ENCODE data around the gene A2ML1. TPM values are rescaled to one million over a fixed set of nuclear protein-coding genes. Genes with fewer than 3 reads are reported as not detected.

A2ML1 gene
- polyA plus RNA-seq, 4 donors, result 0.10 to 0.22 TPM; not detected in 2

- whole genome bisulfite sequencing, 3 donors, result 57 to 74% (median 72%) methylated on average over 6 of the region's 6 CpGs
- no peak overlapping the region for H3K27ac ChIP-seq (ENCODE audit: low read depth in 1 of 3, low read length in 2 of 3)
- H3K4me1 ChIP-seq (ENCODE audit: control insufficient read depth in 3 of 3, insufficient read depth in 2 of 3, low read depth in 1 of 3, low read length in 2 of 3), result no peaks in the 10 kb centered on the region
- DNase-seq, result no peak
- no peaks in the 10 kb centered on the region for H3K9me3 ChIP-seq (ENCODE audit: control insufficient read depth in 2 of 2, insufficient read depth in 1 of 2, low read depth in 1 of 2, low read length in 1 of 2)
- H3K4me3 ChIP-seq (ENCODE audit: low read depth in 1 of 3, low read length in 3 of 3), result no peak overlapping the region
- H3K27me3 ChIP-seq (ENCODE audit: control insufficient read depth in 3 of 3, insufficient read depth in 3 of 3, low read length in 3 of 3), result no peaks in the 10 kb centered on the region
- no peak for FAIRE-seq
- H3K36me3 ChIP-seq (ENCODE audit: control insufficient read depth in 3 of 3, insufficient read depth in 2 of 3, low read depth in 1 of 3, low read length in 3 of 3), result no peaks in the 10 kb centered on the region
Measured at GRCh38 chr12:8832500-8832899, 10.1 kb downstream of the A2ML1 start.

GRCh38 chr12:8834230-8834629 is 11.8 kb downstream of the A2ML1 start:
- Histone ChIP-seq H3K27me3 (ENCODE audit: control insufficient read depth in 3 of 3, insufficient read depth in 3 of 3, low read length in 3 of 3) (peaks cover 0 to 3% (median 0%) of the 10 kb centered on the region in 3 donors), H3K4me3 (ENCODE audit: low read depth in 1 of 3, low read length in 3 of 3) (no peak overlapping the region), H3K36me3 (ENCODE audit: control insufficient read depth in 3 of 3, insufficient read depth in 2 of 3, low read depth in 1 of 3, low read length in 3 of 3) (no peaks in the 10 kb centered on the region), H3K4me1 (ENCODE audit: control insufficient read depth in 3 of 3, insufficient read depth in 2 of 3, low read depth in 1 of 3, low read length in 2 of 3) (no peaks in the 10 kb centered on the region), H3K27ac (ENCODE audit: low read depth in 1 of 3, low read length in 2 of 3) (no peak overlapping the region), H3K9me3 (ENCODE audit: control insufficient read depth in 2 of 2, insufficient read depth in 1 of 2, low read depth in 1 of 2, low read length in 1 of 2) (no peaks in the 10 kb centered on the region)
- WGBS, 3 donors, result 55 to 65% (median 65%) methylated on average over 1 of the region's 1 CpG
- FAIRE-seq (no peak), DNase-seq (no peak)

DNA sequence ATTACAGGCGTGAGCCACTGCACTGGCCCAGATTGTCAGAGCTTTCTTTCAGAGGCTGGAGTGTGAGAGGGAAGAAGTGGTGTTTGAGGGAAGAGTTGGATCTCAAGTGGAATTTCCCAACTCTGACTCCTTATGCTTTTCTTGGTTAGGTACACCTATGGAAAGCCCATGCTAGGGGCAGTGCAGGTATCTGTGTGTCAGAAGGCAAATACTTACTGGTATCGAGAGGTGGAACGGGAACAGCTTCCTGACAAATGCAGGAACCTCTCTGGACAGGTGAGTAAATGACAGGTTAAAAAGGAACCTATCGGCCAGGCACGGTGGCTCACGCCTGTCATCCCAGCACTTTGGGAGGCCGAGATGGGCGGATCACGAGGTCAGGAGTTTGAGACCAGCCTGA is 14.9 kb downstream of the A2ML1 start:
- Histone ChIP-seq H3K27me3 (ENCODE audit: control insufficient read depth in 3 of 3, insufficient read depth in 3 of 3, low read length in 3 of 3) (peaks cover 0 to 3% (median 0%) of the 10 kb centered on the region in 3 donors), H3K27ac (ENCODE audit: low read depth in 1 of 3, low read length in 2 of 3) (no peak overlapping the region), H3K36me3 (ENCODE audit: control insufficient read depth in 3 of 3, insufficient read depth in 2 of 3, low read depth in 1 of 3, low read length in 3 of 3) (no peaks in the 10 kb centered on the region), H3K9me3 (ENCODE audit: control insufficient read depth in 2 of 2, insufficient read depth in 1 of 2, low read depth in 1 of 2, low read length in 1 of 2) (no peaks in the 10 kb centered on the region), H3K4me1 (ENCODE audit: control insufficient read depth in 3 of 3, insufficient read depth in 2 of 3, low read depth in 1 of 3, low read length in 2 of 3) (no peaks in the 10 kb centered on the region), H3K4me3 (ENCODE audit: low read depth in 1 of 3, low read length in 3 of 3) (no peak overlapping the region)
- DNase-seq, result no peak
- 82 to 90% (median 85%) methylated on average over 9 of the region's 9 CpGs for WGBS, 3 donors
- FAIRE-seq, result no peak

DNA sequence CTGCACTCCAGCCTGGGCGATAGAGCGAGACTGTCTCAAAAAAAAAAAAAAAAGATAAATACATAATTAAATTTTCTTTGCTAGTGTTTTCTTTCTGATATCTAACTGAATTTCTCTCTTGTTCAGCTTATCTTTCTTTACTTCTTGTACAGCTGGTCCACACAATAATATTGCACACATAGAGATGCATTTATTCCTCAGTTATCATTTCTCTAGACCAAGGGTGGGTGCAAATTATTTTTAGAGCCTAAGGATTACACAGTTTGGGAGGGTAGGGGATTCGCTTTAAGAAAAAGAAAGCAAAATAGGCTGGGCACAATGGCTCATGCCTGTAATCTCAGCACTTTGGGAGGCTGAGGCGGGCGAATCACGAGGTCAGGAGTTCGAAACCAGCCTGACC is 17.9 kb downstream of the A2ML1 start:
- FAIRE-seq (no peak), DNase-seq (no peak)
- peaks cover 0 to 5% (median 0%) of the 10 kb centered on the region in 3 donors for H3K27me3 ChIP-seq (ENCODE audit: control insufficient read depth in 3 of 3, insufficient read depth in 3 of 3, low read length in 3 of 3)
- no peaks in the 10 kb centered on the region for H3K4me1 ChIP-seq (ENCODE audit: control insufficient read depth in 3 of 3, insufficient read depth in 2 of 3, low read depth in 1 of 3, low read length in 2 of 3)
- no peaks in the 10 kb centered on the region for H3K9me3 ChIP-seq (ENCODE audit: control insufficient read depth in 2 of 2, insufficient read depth in 1 of 2, low read depth in 1 of 2, low read length in 1 of 2)
- H3K27ac ChIP-seq (ENCODE audit: low read depth in 1 of 3, low read length in 2 of 3), result no peak overlapping the region
- 90 to 93% (median 92%) methylated on average over 7 of the region's 7 CpGs for WGBS, 3 donors
- no peak overlapping the region for H3K4me3 ChIP-seq (ENCODE audit: low read depth in 1 of 3, low read length in 3 of 3)
- no peaks in the 10 kb centered on the region for H3K36me3 ChIP-seq (ENCODE audit: control insufficient read depth in 3 of 3, insufficient read depth in 2 of 3, low read depth in 1 of 3, low read length in 3 of 3)

- Histone ChIP-seq H3K27me3 (ENCODE audit: control insufficient read depth in 3 of 3, insufficient read depth in 3 of 3, low read length in 3 of 3) (peaks cover 0 to 5% (median under 1%) of the 10 kb centered on the region in 3 donors), H3K9me3 (ENCODE audit: control insufficient read depth in 2 of 2, insufficient read depth in 1 of 2, low read depth in 1 of 2, low read length in 1 of 2) (no peaks in the 10 kb centered on the region), H3K27ac (ENCODE audit: low read depth in 1 of 3, low read length in 2 of 3) (no peak overlapping the region), H3K4me3 (ENCODE audit: low read depth in 1 of 3, low read length in 3 of 3) (no peak overlapping the region), H3K4me1 (ENCODE audit: control insufficient read depth in 3 of 3, insufficient read depth in 2 of 3, low read depth in 1 of 3, low read length in 2 of 3) (no peaks in the 10 kb centered on the region), H3K36me3 (ENCODE audit: control insufficient read depth in 3 of 3, insufficient read depth in 2 of 3, low read depth in 1 of 3, low read length in 3 of 3) (no peaks in the 10 kb centered on the region)
- WGBS, 3 donors, result 43 to 56% (median 44%) methylated on average over 7 to 8 of the region's 8 CpGs
- FAIRE-seq (no peak), DNase-seq (no peak)
Measured at GRCh38 chr12:8840938-8841633, 18.7 kb downstream of the A2ML1 start.

DNA sequence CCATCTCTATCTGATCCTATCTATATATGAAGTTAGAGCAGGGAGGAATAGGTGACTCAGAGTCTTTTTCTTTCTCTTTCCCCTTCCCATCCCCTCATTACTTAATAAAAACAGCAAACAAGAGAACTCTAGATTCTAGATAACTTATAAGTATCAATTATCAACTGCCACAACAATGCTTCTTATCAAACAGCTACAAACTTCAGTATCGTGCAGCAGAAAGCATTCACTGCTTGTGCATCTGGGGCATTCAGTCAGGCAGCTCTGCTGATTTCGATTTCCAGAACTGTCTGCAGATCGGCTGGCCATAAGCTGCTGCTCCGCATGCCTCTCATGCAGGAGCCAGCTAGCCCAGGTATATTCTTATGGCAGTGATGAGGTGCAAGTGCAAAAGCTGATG is 19.4 kb downstream of the A2ML1 start:
- H3K4me1 ChIP-seq (ENCODE audit: control insufficient read depth in 3 of 3, insufficient read depth in 2 of 3, low read depth in 1 of 3, low read length in 2 of 3), result no peaks in the 10 kb centered on the region
- no peak overlapping the region for H3K27ac ChIP-seq (ENCODE audit: low read depth in 1 of 3, low read length in 2 of 3)
- no peak overlapping the region for H3K4me3 ChIP-seq (ENCODE audit: low read depth in 1 of 3, low read length in 3 of 3)
- FAIRE-seq (no peak), DNase-seq (no peak)
- H3K27me3 ChIP-seq (ENCODE audit: control insufficient read depth in 3 of 3, insufficient read depth in 3 of 3, low read length in 3 of 3), result peaks cover 0 to 5% (median 3%) of the 10 kb centered on the region in 3 donors
- 70 to 85% (median 79%) methylated on average over 4 of the region's 4 CpGs for WGBS, 3 donors
- H3K9me3 ChIP-seq (ENCODE audit: control insufficient read depth in 2 of 2, insufficient read depth in 1 of 2, low read depth in 1 of 2, low read length in 1 of 2), result no peaks in the 10 kb centered on the region
- no peaks in the 10 kb centered on the region for H3K36me3 ChIP-seq (ENCODE audit: control insufficient read depth in 3 of 3, insufficient read depth in 2 of 3, low read depth in 1 of 3, low read length in 3 of 3)

DNA sequence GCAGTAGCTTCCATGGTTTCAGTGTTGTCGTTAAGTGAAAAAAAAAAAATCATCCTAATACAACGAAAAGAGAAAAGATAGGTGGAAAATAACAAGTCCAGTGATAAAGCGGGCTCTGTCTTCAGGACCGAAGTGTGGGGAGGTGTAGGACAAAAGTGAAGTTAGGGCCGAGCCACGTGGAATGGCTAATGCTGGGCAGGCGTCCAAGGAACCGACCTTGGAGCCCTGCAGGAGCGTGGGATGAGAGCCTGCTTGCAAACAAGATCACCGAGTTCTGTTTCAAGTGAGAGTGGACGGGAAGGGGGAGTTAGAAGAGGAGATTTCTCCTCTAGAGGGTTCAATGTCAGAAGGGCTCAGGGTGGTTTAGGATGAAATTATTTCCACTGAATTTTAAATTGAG is 22.2 kb downstream of the A2ML1 start:
- Histone ChIP-seq H3K27me3 (ENCODE audit: control insufficient read depth in 3 of 3, insufficient read depth in 3 of 3, low read length in 3 of 3) (peaks cover 0 to 3% (median 2%) of the 10 kb centered on the region in 3 donors), H3K9me3 (ENCODE audit: control insufficient read depth in 2 of 2, insufficient read depth in 1 of 2, low read depth in 1 of 2, low read length in 1 of 2) (no peaks in the 10 kb centered on the region), H3K4me1 (ENCODE audit: control insufficient read depth in 3 of 3, insufficient read depth in 2 of 3, low read depth in 1 of 3, low read length in 2 of 3) (no peaks in the 10 kb centered on the region), H3K4me3 (ENCODE audit: low read depth in 1 of 3, low read length in 3 of 3) (no peak overlapping the region), H3K36me3 (ENCODE audit: control insufficient read depth in 3 of 3, insufficient read depth in 2 of 3, low read depth in 1 of 3, low read length in 3 of 3) (no peaks in the 10 kb centered on the region), H3K27ac (ENCODE audit: low read depth in 1 of 3, low read length in 2 of 3) (no peak overlapping the region)
- WGBS, 3 donors, result 14 to 43% (median 25%) methylated on average over 11 of the region's 11 CpGs
- DNase-seq (peak in 1 of 2 donors; percentile 20), FAIRE-seq (no peak)

DNA sequence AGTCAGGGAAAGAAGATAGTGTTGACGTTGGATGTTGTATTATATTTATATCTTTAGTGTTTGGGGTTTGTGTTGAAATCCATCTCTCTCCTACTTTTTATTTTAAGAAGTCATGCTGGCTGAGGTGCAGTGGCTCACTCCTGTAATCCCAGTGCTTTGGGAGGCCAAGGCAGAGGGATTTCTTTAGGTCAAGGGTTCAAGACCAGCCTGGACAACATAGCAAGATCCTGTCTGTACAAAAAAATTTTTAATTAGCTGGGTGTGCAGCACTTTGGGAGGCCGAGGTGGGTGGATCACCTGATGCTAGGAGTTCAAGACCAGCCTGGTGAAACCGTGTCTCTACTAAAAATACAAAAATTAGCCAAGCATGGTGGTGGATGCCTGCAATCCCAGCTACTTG is 23.9 kb downstream of the A2ML1 start:
- no peaks in the 10 kb centered on the region for H3K36me3 ChIP-seq (ENCODE audit: control insufficient read depth in 3 of 3, insufficient read depth in 2 of 3, low read depth in 1 of 3, low read length in 3 of 3)
- H3K27me3 ChIP-seq (ENCODE audit: control insufficient read depth in 3 of 3, insufficient read depth in 3 of 3, low read length in 3 of 3), result peaks cover 0 to 3% (median 2%) of the 10 kb centered on the region in 3 donors
- no peak overlapping the region for H3K4me3 ChIP-seq (ENCODE audit: low read depth in 1 of 3, low read length in 3 of 3)
- H3K9me3 ChIP-seq (ENCODE audit: control insufficient read depth in 2 of 2, insufficient read depth in 1 of 2, low read depth in 1 of 2, low read length in 1 of 2), result no peaks in the 10 kb centered on the region
- FAIRE-seq, result no peak
- H3K4me1 ChIP-seq (ENCODE audit: control insufficient read depth in 3 of 3, insufficient read depth in 2 of 3, low read depth in 1 of 3, low read length in 2 of 3), result no peaks in the 10 kb centered on the region
- DNase-seq, result no peak
- 51 to 80% (median 65%) methylated on average over 3 of the region's 3 CpGs for WGBS, 3 donors
- no peak overlapping the region for H3K27ac ChIP-seq (ENCODE audit: low read depth in 1 of 3, low read length in 2 of 3)

DNA sequence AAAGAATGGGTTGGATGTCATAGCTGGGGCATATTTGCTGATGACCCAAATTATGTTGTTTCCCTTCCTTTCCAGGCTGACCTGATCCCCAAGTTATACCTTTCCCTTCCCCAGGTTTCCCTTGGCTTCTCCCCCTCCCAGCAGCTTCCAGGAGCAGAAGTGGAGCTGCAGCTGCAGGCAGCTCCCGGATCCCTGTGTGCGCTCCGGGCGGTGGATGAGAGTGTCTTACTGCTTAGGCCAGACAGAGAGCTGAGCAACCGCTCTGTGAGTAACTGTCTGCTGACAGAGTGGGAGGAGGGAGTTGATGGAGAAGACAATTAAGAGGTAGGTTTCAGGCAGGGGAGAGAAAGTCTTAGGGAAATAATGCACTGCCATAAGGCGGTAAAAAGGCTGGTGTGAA is 25.0 kb downstream of the A2ML1 start:
- H3K9me3 ChIP-seq (ENCODE audit: control insufficient read depth in 2 of 2, insufficient read depth in 1 of 2, low read depth in 1 of 2, low read length in 1 of 2), result no peaks in the 10 kb centered on the region
- no peak overlapping the region for H3K27ac ChIP-seq (ENCODE audit: low read depth in 1 of 3, low read length in 2 of 3)
- no peak for FAIRE-seq
- H3K27me3 ChIP-seq (ENCODE audit: control insufficient read depth in 3 of 3, insufficient read depth in 3 of 3, low read length in 3 of 3), result peaks cover 0 to 3% (median 2%) of the 10 kb centered on the region in 3 donors
- DNase-seq, result no peak
- 91 to 98% (median 97%) methylated on average over 6 of the region's 6 CpGs for WGBS, 3 donors
- no peak overlapping the region for H3K4me3 ChIP-seq (ENCODE audit: low read depth in 1 of 3, low read length in 3 of 3)
- no peaks in the 10 kb centered on the region for H3K4me1 ChIP-seq (ENCODE audit: control insufficient read depth in 3 of 3, insufficient read depth in 2 of 3, low read depth in 1 of 3, low read length in 2 of 3)
- H3K36me3 ChIP-seq (ENCODE audit: control insufficient read depth in 3 of 3, insufficient read depth in 2 of 3, low read depth in 1 of 3, low read length in 3 of 3), result no peaks in the 10 kb centered on the region

Data from small intestine (tissue), 7 donors.